Measurements from ENCODE around the gene IBSP. TPM values are rescaled to one million over a fixed set of nuclear protein-coding genes. Genes with fewer than 3 reads are reported as not detected.

IBSP gene
- total RNA-seq, 1 donor: 0.21 TPM

GRCh38 chr4:87851332-87851731 lies 52.0 kb downstream of the IBSP start:
- peaks cover 31% of the 10 kb centered on the region for H3K4me1 ChIP-seq (ENCODE audit: insufficient read depth, low read length)
- H3K4me3 ChIP-seq (ENCODE audit: low read length): no peak overlapping the region
- H3K27me3 ChIP-seq (ENCODE audit: insufficient read depth, low read length): peaks cover 3% of the 10 kb centered on the region
- H3K9me3 ChIP-seq (ENCODE audit: low read depth, low read length): no peaks in the 10 kb centered on the region

- peaks cover 3% of the 10 kb centered on the region for H3K27me3 ChIP-seq (ENCODE audit: insufficient read depth, low read length)
- H3K4me3 ChIP-seq (ENCODE audit: low read length): no peak overlapping the region
- peaks cover 31% of the 10 kb centered on the region for H3K4me1 ChIP-seq (ENCODE audit: insufficient read depth, low read length)
- no peaks in the 10 kb centered on the region for H3K9me3 ChIP-seq (ENCODE audit: low read depth, low read length)
These were observed 52.6 kb downstream of the IBSP start for GRCh38 chr4:87851953-87852352.

- Histone ChIP-seq H3K4me1 (ENCODE audit: insufficient read depth, low read length) (peaks cover 31% of the 10 kb centered on the region), H3K9me3 (ENCODE audit: low read depth, low read length) (no peaks in the 10 kb centered on the region), H3K4me3 (ENCODE audit: low read length) (no peak overlapping the region), H3K27me3 (ENCODE audit: insufficient read depth, low read length) (no peaks in the 10 kb centered on the region)
These were observed 53.8 kb downstream of the IBSP start for GRCh38 chr4:87853108-87853507.

- Histone ChIP-seq H3K4me1 (ENCODE audit: insufficient read depth, low read length) (peaks cover 27% of the 10 kb centered on the region), H3K4me3 (ENCODE audit: low read length) (no peak overlapping the region), H3K9me3 (ENCODE audit: low read depth, low read length) (no peaks in the 10 kb centered on the region), H3K27me3 (ENCODE audit: insufficient read depth, low read length) (no peaks in the 10 kb centered on the region)
These were observed 54.5 kb downstream of the IBSP start for GRCh38 chr4:87853891-87854290.

- Histone ChIP-seq H3K4me1 (ENCODE audit: insufficient read depth, low read length) (peaks cover 11% of the 10 kb centered on the region), H3K9me3 (ENCODE audit: low read depth, low read length) (no peaks in the 10 kb centered on the region), H3K4me3 (ENCODE audit: low read length) (no peak overlapping the region), H3K27me3 (ENCODE audit: insufficient read depth, low read length) (no peaks in the 10 kb centered on the region)
These were observed 56.2 kb downstream of the IBSP start for GRCh38 chr4:87855559-87855958.

GRCh38 chr4:87856816-87857215 lies 57.5 kb downstream of the IBSP start:
- H3K4me1 ChIP-seq (ENCODE audit: insufficient read depth, low read length): peaks cover 3% of the 10 kb centered on the region
- no peaks in the 10 kb centered on the region for H3K27me3 ChIP-seq (ENCODE audit: insufficient read depth, low read length)
- no peaks in the 10 kb centered on the region for H3K9me3 ChIP-seq (ENCODE audit: low read depth, low read length)
- no peak overlapping the region for H3K4me3 ChIP-seq (ENCODE audit: low read length)

GRCh38 chr4:87857789-87858188 lies 58.4 kb downstream of the IBSP start:
- Histone ChIP-seq H3K27me3 (ENCODE audit: insufficient read depth, low read length) (no peaks in the 10 kb centered on the region), H3K4me3 (ENCODE audit: low read length) (no peak overlapping the region), H3K4me1 (ENCODE audit: insufficient read depth, low read length) (no peaks in the 10 kb centered on the region), H3K9me3 (ENCODE audit: low read depth, low read length) (no peaks in the 10 kb centered on the region)

Other genes with a start within 250 kb of the IBSP start
- gene DSPP, start 191.0 kb upstream of the IBSP start, total RNA-seq: not detected
- not detected for gene DMP1, start 149.3 kb upstream of the IBSP start, total RNA-seq
- 0.21 TPM for gene MEPE, start 33.4 kb downstream of the IBSP start, total RNA-seq
- gene SPP1, start 176.2 kb downstream of the IBSP start, total RNA-seq: 0.10 TPM
- gene PKD2, start 208.1 kb downstream of the IBSP start, total RNA-seq: 8.0 TPM

Data from mononuclear cell (primary cell).